NCI-H345 treated with DMSO at 0.1 percent for 48 hours (cell line): ENCODE data around the gene NRG2.

Source experiments
- DNase-seq: peaks from one replicate; lab custom pipeline; 2025; ENCODE audit not compliant: unreplicated experiment; lab: John Stamatoyannopoulos, UW

Gene NRG2

GRCh38 chr5:140042643-140043507, at the start of gene NRG2:
Gene NRG2 (minus strand): TSS chr5:140043299.
- DNase-seq, result peak; percentile 53

- DNase-seq, result no peak
These were observed 47.2 kb upstream of the NRG2 start for GRCh38 chr5:140090251-140090650.

DNA sequence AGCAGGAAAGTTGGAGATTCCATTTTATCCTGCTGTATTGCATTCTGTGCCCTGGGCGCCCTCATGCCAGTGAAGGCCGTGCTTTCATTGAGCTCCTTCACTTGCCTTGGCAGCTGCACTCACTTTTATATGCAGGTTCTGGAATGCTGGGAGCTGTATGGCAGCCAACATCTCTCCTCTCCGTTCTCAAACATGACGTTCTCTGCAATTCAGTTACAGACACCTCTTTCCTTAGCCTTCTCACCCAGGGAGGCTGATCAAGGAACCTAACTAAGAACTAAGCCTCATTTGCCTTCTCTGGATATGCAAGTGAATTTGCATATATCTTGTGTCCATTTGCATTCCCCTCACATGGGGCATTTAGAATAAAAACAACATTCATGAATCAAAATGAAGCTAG, 41.4 kb upstream of the NRG2 start:
- DNase-seq, result no peak

DNA sequence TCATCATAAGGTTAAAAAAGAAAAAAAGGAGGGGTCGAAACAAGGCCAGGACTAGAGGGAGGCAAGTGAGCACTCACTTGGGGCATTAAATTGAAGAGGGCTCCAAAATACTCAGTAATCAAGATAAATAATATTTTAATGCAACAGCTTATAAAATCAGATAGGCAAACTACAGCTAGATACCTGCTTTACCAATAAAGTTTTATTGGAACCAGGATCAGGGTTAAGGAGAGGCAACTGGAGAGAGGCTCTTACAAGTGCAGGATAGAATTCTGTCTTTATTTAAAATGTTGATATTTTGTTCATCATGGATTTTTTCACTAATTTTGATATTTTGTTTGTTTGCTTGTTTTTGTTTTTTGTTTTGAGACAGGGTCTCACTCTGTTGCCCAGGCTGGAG, 40.6 kb upstream of the NRG2 start:
- no peak for DNase-seq

- no peak for DNase-seq
These were observed 40.0 kb upstream of the NRG2 start for GRCh38 chr5:140083120-140083519.

DNA sequence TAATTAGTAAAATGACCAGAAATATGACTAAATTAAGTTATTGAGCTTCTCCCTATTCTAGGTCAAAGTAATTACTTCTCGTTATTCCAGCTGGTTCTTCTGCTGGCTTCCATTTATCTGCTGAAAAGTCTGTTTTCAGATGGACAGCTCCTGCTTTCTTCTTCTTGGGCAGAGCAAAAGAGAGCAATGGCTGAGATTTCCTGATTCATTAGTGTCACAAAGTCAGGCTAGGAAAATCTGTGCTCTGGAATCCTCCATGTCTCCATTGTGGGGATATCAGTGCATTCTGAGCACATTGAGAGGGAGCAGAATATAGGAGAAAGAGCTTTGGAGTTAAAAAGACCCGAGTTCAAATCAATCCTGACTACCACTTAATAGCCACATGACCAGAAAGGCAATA, 33.7 kb upstream of the NRG2 start:
- no peak for DNase-seq

- no peak for DNase-seq
These were observed 33.0 kb upstream of the NRG2 start for GRCh38 chr5:140076142-140076541.

DNA sequence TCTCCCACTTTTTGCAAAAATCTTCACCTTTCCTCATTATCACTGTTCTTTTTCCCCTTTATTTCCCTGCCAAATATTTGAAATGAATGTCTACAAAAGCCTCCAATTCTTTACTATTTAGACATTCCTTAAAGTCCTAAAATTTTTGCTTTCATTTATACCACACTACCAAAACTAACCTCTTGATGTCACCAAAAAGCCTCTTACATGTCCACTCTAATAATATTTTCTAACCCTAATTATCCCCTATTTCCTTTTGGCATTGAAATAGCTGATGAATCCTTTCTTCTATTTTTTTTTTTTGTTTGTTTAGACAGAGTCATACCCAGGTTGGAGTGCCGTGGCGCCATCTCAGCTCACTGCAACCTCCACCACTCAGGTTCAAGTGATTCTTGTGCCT, 32.3 kb upstream of the NRG2 start:
- no peak for DNase-seq

DNA sequence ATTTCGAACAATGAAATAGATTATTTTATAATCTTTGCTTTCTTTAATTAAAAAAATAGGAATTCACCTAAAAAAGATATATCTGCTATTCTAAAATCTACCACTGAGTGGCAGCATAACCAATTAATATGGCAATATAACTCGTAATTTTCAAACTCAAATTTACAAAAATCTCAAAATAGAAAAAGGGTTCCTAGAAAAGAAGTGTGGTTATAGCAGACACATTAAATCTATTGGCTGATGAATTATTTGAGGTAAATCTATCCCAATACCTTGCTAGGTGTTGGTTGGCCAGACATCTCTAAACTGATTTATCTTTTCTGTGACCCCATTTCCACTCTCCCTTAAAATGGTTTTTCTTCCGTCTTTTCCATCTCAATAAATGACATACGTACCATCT, 30.2 kb upstream of the NRG2 start:
- DNase-seq, result peak; percentile 5

- DNase-seq, result no peak
These were observed 29.7 kb upstream of the NRG2 start for GRCh38 chr5:140072812-140073211.

GRCh38 chr5:140060816-140061215, 17.7 kb upstream of the NRG2 start:
- DNase-seq, result no peak

GRCh38 chr5:140058212-140058932, 15.3 kb upstream of the NRG2 start:
- DNase-seq, result no peak

GRCh38 chr5:140056880-140057279, 13.8 kb upstream of the NRG2 start:
- DNase-seq, result no peak

- DNase-seq, result no peak
These were observed 12.1 kb upstream of the NRG2 start for GRCh38 chr5:140055152-140055551.

DNA sequence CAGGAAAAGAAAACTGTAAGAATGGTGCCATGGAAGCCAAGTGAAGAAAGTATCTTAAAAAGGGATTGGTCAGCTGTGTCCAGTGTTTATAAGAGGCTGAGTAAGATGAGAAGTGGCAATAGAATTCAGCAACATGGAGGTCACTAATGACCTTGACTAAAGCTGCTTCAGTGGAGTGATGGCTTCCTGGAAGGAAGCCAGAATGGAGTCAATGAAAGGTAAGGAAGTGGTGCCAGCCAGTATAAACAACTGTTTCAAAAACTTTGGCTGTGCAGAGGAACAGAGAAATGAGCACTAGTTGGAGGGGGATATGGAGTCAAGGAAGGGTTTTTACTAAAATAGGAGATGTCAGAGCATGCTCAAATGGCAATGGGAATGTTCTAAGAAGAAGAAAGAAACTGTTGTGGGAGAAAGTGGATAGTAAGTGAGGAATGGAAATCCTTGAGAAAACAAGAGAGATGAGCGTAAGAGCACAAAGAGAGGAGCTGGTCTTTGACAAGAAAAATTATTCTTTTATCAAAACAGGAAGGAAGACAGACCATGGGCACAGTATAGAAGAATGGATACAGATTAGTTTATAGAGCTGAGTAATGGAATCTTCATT, 11.1 kb upstream of the NRG2 start:
- no peak for DNase-seq

- DNase-seq, result no peak
These were observed 8.9 kb upstream of the NRG2 start for GRCh38 chr5:140051950-140052349.

GRCh38 chr5:140049713-140050112, 6.6 kb upstream of the NRG2 start:
- no peak for DNase-seq

DNA sequence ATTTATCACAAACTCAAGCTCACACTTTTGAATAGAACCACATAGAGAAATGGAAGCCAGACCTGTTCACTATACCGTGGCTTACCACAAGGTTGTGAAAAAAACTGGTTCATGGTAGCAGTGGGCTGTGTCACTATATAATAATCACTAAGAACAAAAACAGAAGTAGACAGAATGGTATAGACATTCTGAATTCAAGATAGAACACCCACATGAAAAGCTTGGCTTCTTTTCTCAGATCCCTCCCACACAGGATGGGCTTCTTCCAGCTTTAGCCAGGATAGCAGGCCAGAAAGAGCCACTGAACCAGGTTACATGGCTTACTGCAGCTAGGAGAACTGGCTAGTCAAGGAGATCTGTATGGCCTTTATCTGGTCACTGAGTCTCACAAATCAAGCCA, 6.1 kb upstream of the NRG2 start:
- no peak for DNase-seq

- no peak for DNase-seq
These were observed 942 bp upstream of the NRG2 start for GRCh38 chr5:140044041-140044440.

GRCh38 chr5:140043508-140043872, 391 bp upstream of the NRG2 start:
- peak; percentile 36 for DNase-seq

GRCh38 chr5:140042393-140042642, 781 bp downstream of the NRG2 start:
- peak; percentile 53 for DNase-seq
